Activated CD4-positive, alpha-beta T cell treated with anti-CD3 and anti-CD28 coated beads, Interleukin-2, amount 50 U/mL, for 16 hours (primary cell): ENCODE measurements around the gene PPDPF.

Experiments used
- DNase-seq: peaks from one replicate; pipeline ENCODE4 v3.0.0-alpha.2; 2020

PPDPF gene

GRCh38 chr20:63539092-63539430 lies 18.5 kb downstream of the PPDPF start:
- no peak for DNase-seq

- no peak for DNase-seq
These were observed 19.1 kb downstream of the PPDPF start for GRCh38 chr20:63539441-63540370.

GRCh38 chr20:63540417-63541186 lies 20.0 kb downstream of the PPDPF start:
- DNase-seq: no peak

GRCh38 chr20:63541371-63541770 lies 20.8 kb downstream of the PPDPF start:
- DNase-seq: no peak

GRCh38 chr20:63542031-63542559 lies 21.5 kb downstream of the PPDPF start:
- DNase-seq: no peak

GRCh38 chr20:63542696-63543095 lies 22.1 kb downstream of the PPDPF start:
- no peak for DNase-seq

- no peak for DNase-seq
These were observed 22.6 kb downstream of the PPDPF start for GRCh38 chr20:63543131-63543530.

GRCh38 chr20:63543733-63544132 lies 23.2 kb downstream of the PPDPF start:
- DNase-seq: no peak

GRCh38 chr20:63544241-63544957 lies 23.8 kb downstream of the PPDPF start:
- no peak for DNase-seq

GRCh38 chr20:63544958-63545516 lies 24.5 kb downstream of the PPDPF start:
- DNase-seq: no peak

GRCh38 chr20:63545814-63546213 lies 25.2 kb downstream of the PPDPF start:
- no peak for DNase-seq

GRCh38 chr20:63546256-63546955 lies 25.8 kb downstream of the PPDPF start:
- no peak for DNase-seq

GRCh38 chr20:63546956-63547724 lies 26.6 kb downstream of the PPDPF start:
- no peak for DNase-seq

GRCh38 chr20:63547725-63548480 lies 27.3 kb downstream of the PPDPF start, which contains the start of gene SRMS:
Gene SRMS, minus strand, starts transcription at chr20:63547749. Its CDS starts 286 bp downstream, at chr20:63547463.
- no peak for DNase-seq

- DNase-seq: no peak
These were observed 28.0 kb downstream of the PPDPF start for GRCh38 chr20:63548542-63548941.

GRCh38 chr20:63549019-63549418 lies 28.5 kb downstream of the PPDPF start:
- no peak for DNase-seq

- no peak for DNase-seq
These were observed 29.2 kb downstream of the PPDPF start for GRCh38 chr20:63549679-63550282.

- no peak for DNase-seq
These were observed 30.5 kb downstream of the PPDPF start for GRCh38 chr20:63551068-63551467.

GRCh38 chr20:63552481-63553249 lies 32.1 kb downstream of the PPDPF start:
- DNase-seq: peak; percentile 24
